Measurements from ENCODE around the gene KCNA2.

DNA sequence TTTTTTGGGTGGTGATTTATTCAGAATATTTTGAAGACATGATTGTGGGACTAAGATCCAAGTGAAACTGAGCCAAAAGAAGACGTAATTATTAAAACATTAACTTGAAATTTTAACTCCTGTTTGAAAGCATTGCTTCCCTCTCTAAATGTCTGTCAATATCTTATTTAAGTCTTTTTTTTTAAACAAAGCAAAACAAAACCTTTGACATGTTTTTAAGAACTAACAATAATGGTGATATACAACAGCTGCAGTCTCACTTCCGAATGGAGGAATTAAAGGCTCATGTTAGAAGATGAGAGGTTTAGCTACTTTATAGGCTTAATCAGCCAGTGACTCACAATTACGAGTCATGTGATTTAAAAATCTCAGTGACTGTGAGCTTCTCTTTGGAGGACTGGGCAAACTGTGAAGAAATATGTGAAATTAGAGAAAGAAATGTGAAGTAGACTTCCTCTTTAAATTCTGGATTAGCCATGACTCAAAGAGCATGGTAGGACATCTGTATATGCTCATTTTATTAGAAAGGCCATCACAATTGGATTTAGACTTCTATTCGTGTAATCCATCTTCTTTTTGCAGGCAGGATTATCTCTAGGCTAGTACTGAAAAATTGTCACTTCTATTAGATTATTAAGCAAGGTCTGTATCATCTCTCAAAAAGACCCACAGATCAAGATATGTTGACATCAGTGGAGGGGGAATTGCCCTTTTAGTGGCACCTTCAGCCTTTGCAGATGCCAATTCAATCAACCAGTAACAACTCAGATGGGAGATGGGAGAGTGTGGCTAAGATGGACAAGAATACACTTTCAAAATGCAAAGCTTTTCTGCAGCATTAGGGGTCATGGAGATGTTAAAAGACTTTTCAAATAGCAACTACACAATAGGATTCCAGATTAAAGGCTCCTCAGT is 39.9 kb upstream of the KCNA2 start:
- TF ChIP-seq SPI1 (IDR thresholded peaks at IDR 0.05; ENCODE audit: low read depth, low read length), result no peak
- TF ChIP-seq TAF1 (IDR thresholded peaks at IDR 0.05; ENCODE audit: low read depth, low read length), result no peak
